ENCODE measurements around the gene TM9SF3. TPM values are rescaled to one million over a fixed set of nuclear protein-coding genes. Genes with fewer than 3 reads are reported as not detected.

TM9SF3 gene
- total and polyA plus RNA-seq, 2 of the 4 experiments (the other 2 are of a cell fraction): 33.7 to 61.8 TPM

- CTCF ChIA-PET: no interaction called here
- ATAC-seq (ENCODE audit: low read depth): no peak
- POLR2A ChIA-PET (ENCODE audit: unreplicated experiment): no interaction called here
Measured at GRCh38 chr10:96468845-96469244, 118.0 kb downstream of the TM9SF3 start.

More at GRCh38 chr10:96468845-96469244, 118.0 kb downstream of the TM9SF3 start:
- no peaks in the 10 kb centered on the region for H3K9me3 ChIP-seq (ENCODE audit: control insufficient read depth, insufficient read depth, low read length)
- H2AFZ ChIP-seq (replicated peaks; ENCODE audit: low read length, poor library complexity): no peak overlapping the region
- dilution Hi-C loops (cut with HindIII; ENCODE audit: low sequenced_read_pairs, unreplicated experiment): no loop called here
- no peak overlapping the region for H3K4me2 ChIP-seq (ENCODE audit: low read depth, low read length)
- intact Hi-C loops (cut with micrococcal nuclease): no loop called here
- no peaks in the 10 kb centered on the region for H4K20me1 ChIP-seq (ENCODE audit: insufficient read depth, low read length)
- no peak overlapping the region for H3K56ac ChIP-seq (ENCODE audit: extremely low read depth, insufficient read depth, low read length)
- H3K4me3 ChIP-seq (ENCODE audit: insufficient read depth, low read depth, low read length): no peak overlapping the region
- BruUV-seq (replicated peaks): no TSS peak
- H3K23ac ChIP-seq (ENCODE audit: low read depth, low read length): no peak overlapping the region
- H2BK120ac ChIP-seq (ENCODE audit: low read depth, low read length): no peak overlapping the region
- H4K5ac ChIP-seq (ENCODE audit: low read depth, low read length): no peak overlapping the region
- H3K4me1 ChIP-seq (ENCODE audit: control insufficient read depth, insufficient read depth, low read length): no peaks in the 10 kb centered on the region
- no peak overlapping the region for H3K4ac ChIP-seq (ENCODE audit: low read depth, low read length)
- H2AK5ac ChIP-seq (ENCODE audit: low read depth, low read length): no peak overlapping the region
- no peak overlapping the region for H3K9ac ChIP-seq (ENCODE audit: low read depth, low read length)
- no peaks in the 10 kb centered on the region for H3K9me1 ChIP-seq (ENCODE audit: insufficient read depth, low read length)
- H2BK15ac ChIP-seq (ENCODE audit: low read depth, low read length): no peak overlapping the region
- TF ChIP-seq NFE2L2 (IDR thresholded peaks at IDR 0.05; ENCODE audit: low read depth, low read length) (no peak), BHLHE40 (IDR thresholded peaks at IDR 0.05; ENCODE audit: low read depth, low read length) (no peak), CEBPB (IDR thresholded peaks at IDR 0.05; ENCODE audit: low read depth, low read length) (no peak), RFX5 (IDR thresholded peaks at IDR 0.05; ENCODE audit: low read depth, low read length) (no peak), CHD1 (IDR thresholded peaks at IDR 0.05; ENCODE audit: low read depth, low read length) (no peak), FOS (IDR thresholded peaks at IDR 0.05; ENCODE audit: low read depth, low read length) (no peak), SMC3 (IDR thresholded peaks at IDR 0.05; ENCODE audit: low read depth, low read length) (no peak), POLR2A (IDR thresholded peaks at IDR 0.05; ENCODE audit: low read depth, low read length) (no peak), MAFK (IDR thresholded peaks at IDR 0.05; ENCODE audit: low read depth, low read length) (no peak), ELK1 (IDR thresholded peaks at IDR 0.05; ENCODE audit: borderline replicate concordance, low read depth, low read length) (no peak), USF2 (IDR thresholded peaks at IDR 0.05; ENCODE audit: low read depth, low read length) (no peak), MXI1 (IDR thresholded peaks at IDR 0.05; ENCODE audit: borderline replicate concordance, low read depth, low read length) (no peak), CTCF (conservative IDR thresholded peaks at IDR 0.05; ENCODE audit: low read depth, low read length) (no peak), RAD21 (IDR thresholded peaks at IDR 0.05; ENCODE audit: low read length) (no peak)
- no peak for DNase-seq
- H4K91ac ChIP-seq (ENCODE audit: insufficient read depth, low read depth, low read length): no peak overlapping the region
- no peak overlapping the region for H3K27ac ChIP-seq (ENCODE audit: insufficient read depth, low read length)
- H4K8ac ChIP-seq (ENCODE audit: low read depth in 2 of 2, low read length in 2 of 2): no peak overlapping the region
- no peak overlapping the region for H2AK9ac ChIP-seq (replicated peaks; ENCODE audit: low read depth, low read length, poor library complexity)
- no peak overlapping the region for H2BK20ac ChIP-seq (ENCODE audit: low read depth, low read length)
- no peak overlapping the region for H3K14ac ChIP-seq (replicated peaks; ENCODE audit: low read depth, low read length)
- no peaks in the 10 kb centered on the region for H3K79me1 ChIP-seq (ENCODE audit: low read depth in 1 of 2, low read length in 2 of 2)
- H3K27me3 ChIP-seq (ENCODE audit: control insufficient read depth, insufficient read depth, low read length): peaks cover 8% of the 10 kb centered on the region
- 0% methylated on average over 1 of the region's 5 CpGs; no CpG with 5 or more reads in 1 of the 2 experiments for WGBS, 2 experiments (ENCODE audit: extremely low coverage in 2 of 2, insufficient read length in 1 of 2)
- H3K36me3 ChIP-seq (ENCODE audit: control insufficient read depth, insufficient read depth, low read length): no peaks in the 10 kb centered on the region
- H2BK5ac ChIP-seq (ENCODE audit: low read depth, low read length, poor library complexity, severe bottlenecking): no peak overlapping the region
- in situ Hi-C loops (cut with MboI; ENCODE audit: low sequenced_read_pairs): no loop called here
- H3K18ac ChIP-seq (ENCODE audit: low read depth, low read length): no peak overlapping the region
